Measurements from ENCODE around the gene ELOVL1.

ELOVL1 gene

DNA sequence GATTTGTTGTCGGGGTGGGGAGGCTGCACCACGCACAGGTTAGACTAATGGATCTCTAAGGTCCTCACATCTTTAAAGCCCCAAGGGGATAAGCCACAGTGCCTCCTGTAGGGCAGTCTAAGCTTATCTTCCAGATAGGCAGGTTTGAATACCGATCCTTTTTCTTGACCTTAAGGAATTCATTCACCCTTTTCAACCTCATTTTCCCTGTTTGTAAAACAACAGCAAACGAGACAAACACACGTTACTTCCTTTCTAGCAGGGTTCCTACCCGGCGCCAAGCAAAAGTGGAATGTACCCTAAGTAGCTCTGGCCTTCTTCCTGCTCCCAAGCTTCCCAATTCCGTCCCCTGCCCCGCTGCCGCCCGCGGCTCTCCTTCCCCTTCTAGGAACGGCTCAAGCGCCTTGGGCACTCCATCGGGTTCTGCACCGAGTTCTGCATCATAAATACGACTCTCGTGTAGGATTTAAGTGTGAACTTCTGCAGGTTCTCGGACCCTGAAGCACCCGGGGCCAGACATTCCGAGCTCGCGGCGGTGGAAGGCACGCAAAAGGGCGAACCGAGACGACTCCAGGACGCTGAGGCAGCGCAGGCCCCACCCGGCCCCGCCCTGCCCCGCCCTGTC lies 9.6 kb downstream of the ELOVL1 start:
- DNase-seq (ENCODE audit: low spot score) (peak; percentile 39), FAIRE-seq (no peak)

DNA sequence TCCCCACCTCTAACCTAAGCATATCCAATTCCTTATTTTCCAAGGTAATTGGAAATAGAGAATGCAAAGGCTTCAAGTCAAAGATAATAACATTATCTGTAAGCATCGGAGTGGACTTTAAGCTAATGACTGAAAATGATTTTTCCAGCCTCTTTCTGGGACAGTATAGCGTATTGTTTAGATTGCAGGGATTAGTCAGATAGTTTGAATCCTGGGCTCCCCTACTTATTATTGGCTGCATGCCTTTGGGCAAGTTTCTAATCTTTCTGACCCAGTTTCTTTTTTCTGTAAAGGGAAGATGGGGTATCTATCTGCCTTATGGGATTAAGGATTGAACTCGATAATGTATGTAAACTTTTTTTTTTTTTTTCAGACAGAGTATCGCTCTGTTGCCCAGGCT lies 10.6 kb downstream of the ELOVL1 start:
- FAIRE-seq, result no peak
- no peak for DNase-seq (ENCODE audit: low spot score)

DNA sequence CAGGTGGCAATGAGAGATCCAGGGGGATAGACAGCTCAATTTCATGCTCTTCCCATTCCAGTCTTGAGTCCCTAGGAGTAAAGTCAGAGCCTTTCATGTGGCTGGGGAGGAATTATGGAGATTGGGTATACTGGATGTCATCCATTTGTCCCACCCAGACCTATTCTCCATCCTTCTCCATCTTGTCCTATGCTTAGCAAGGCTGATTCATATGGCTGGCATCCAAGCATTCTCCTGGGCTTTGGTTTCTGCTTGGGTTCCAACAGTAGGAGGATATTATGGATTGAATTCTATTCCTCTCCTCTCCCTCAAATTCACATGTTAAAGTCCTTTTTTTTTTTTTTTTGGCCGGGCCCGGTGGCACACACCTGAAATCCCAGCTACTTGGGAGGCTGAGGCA lies 12.9 kb downstream of the ELOVL1 start:
- no peak for FAIRE-seq
- DNase-seq (ENCODE audit: low spot score), result no peak

DNA sequence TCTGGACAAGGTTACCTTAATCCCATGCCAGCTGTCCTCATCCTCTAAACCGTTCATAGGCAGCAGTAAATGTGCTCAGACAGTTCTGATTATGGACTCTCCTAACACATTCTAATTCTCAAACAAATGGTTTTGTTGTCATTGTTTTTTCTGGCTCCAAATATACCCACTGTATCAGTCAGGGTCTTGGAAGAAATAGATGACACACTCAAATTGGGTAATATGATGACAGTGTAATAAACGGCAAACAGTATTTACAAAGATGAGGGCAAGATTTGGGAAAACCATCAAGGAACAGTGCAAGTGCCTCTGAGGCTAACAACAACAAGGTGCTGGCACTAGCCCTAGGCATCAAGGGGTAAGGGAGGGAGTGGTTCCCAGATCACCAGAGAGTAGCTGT lies 13.3 kb downstream of the ELOVL1 start:
- FAIRE-seq (no peak), DNase-seq (ENCODE audit: low spot score) (no peak)

DNA sequence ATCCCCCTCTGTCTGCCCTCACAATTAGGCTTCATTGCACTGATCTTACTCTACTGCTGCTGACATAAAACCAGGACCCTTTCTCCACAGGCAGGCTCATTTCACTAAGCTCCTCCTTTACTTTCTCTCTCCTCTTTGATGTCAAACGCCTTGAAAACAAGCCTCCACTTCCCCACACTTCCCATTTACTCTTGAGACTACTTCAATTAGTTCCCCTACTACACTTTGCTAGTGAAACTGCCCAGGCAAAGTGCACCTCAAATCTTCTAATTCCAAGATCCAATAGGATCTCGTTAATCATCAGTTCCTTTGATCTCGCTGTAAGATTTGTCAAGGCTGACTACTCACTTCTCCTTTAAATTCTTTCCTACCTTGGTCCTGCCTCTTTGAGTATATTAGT lies 14.9 kb downstream of the ELOVL1 start:
- no peak for DNase-seq (ENCODE audit: low spot score)
- no peak for FAIRE-seq

DNA sequence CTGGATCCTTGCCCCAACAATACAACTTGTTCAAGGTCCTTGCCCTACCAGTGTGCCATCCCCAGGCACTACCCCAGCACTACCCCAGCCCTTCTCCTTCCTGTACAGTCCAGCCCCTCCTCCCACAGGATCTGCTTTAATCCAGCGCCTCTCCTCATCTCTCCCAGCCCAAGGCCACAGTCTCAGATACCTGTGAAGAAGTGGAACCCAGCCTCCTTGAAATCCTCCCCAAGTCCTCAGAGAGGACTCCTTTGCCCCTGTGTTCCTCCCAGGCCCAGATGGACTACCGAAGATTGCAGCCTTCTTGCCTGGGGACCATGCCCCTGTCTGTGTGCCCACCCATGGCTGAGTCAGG lies 15.5 kb downstream of the ELOVL1 start:
- FAIRE-seq, result no peak

DNA sequence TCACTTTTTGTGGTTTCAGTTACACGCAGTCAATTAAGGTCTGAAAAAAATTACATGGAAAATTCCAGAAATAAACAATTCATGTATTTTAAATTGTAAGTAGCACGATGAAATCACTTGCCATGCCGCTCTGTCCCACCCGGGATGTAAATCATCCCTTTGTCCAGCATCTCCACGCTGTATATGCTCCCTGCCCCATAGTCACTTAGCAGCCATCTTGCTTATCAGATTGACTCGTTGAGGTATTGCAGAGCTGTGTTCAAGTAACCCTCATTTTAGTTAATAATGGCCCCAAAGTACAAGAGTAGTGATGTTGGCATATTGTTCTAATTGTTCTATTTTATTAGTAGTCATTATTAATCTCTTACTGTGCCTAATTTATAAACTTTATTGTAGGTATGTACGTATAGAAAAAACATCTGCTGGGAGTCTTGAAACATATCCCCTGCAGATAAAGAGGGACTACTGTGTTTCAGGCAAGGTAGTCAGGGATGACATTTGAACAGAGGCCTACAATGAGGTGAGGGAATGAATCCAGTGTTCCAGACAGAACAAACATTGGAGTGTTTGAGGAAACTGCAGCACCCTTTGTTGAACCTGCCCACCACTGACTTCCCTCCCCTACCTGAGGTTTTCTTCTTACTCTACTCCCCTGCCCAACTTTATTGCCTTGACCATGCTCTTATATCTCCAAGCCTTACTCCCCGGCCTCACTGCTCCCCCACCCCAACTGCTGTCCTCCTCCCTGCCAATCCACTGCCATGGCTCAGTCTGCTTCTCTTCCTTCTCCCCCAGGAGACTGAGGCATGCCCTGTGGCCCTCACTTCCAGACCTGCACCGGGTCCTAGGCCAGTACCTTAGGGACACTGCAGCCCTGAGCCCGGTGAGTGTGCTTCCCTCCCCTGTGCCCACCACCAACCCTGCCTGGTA lies 16.1 kb downstream of the ELOVL1 start:
- FAIRE-seq (no peak), DNase-seq (ENCODE audit: low spot score) (no peak)

More for the DNA sequence above, 15.5 kb downstream of the ELOVL1 start:
- no peak for DNase-seq (ENCODE audit: low spot score)

DNA sequence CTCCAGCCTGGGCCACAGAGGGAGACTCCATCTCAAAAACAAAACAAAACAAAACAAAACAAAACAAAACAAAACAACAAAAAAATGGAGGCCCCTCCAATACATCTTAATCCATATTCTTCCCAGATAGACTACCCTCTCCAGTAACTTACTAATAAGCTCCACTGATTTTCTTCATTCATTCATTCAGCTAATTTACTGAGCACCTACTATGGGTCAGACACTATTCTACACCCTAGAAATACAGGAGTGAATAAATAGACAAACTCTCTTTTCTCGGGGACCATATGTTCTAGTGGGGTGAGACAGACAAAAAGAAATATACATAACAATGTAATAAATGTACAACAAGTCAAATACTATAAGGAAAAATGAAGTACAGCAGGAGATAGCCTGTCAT lies 16.8 kb downstream of the ELOVL1 start:
- DNase-seq (ENCODE audit: low spot score) (no peak), FAIRE-seq (no peak)

DNA sequence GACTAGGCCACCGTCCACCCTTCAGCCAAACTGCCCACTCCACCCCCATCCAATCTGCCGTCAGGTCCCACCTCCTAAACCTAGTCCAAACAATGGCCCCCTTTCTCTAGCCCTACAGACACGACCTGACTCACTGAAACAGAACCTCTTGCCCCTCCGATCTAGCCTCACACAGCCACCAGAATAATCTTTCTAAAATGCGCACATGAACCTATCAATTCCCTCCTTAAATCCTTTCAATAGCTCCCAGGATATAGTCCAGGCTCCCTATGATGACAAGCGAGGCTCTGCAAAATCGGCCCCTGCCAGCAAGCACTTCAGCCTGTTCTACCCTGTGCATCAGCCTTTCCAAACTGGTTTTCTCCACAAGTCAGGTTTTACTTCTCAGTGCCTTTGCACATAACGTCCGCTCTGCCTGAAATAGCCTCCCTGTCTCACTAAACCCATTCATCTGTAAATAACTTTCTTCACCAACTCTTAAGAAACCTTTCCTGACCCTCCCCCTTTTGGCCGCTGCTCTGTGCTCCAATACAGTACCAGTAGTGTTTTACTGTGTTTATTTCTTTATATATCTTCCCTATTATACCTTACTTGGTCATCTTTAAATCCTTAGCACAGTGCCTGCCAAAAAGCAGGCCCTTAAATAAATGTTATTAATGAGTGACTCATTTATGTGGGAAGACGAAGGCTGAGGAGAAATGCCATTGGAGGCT lies 18.1 kb downstream of the ELOVL1 start:
- FAIRE-seq (no peak), DNase-seq (ENCODE audit: low spot score) (no peak)

DNA sequence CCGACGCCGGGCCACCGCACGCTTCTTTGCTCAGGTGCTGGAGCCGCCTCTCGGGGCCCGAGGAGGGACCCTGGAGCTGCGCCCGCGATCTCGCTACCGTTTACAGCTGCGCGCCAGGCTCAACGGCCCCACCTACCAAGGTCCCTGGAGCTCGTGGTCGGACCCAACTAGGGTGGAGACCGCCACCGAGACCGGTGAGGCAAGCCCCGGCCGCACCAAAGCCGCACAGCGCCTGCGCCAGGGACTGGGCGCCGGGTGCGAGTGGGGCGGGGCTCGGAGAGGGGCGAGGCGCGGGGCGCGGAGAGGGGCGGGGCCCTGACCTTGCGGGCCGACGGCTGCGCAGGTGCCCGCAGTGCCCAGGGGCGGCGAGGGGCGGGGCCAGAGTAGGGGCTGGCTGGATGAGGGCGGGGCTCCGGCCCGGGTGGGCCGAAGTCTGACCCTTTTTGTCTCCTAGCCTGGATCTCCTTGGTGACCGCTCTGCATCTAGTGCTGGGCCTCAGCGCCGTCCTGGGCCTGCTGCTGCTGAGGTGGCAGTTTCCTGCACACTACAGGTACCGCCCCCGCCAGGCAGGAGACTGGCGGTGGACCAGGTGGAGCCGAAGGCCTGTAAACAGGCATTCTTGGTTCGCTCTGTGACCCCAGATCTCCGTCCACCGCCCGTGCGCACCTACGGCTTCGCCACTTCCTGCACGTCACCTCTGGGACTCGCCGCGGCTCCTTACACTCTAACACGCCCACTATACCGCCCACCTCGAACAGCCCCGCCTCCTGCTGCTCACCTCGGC lies 18.8 kb downstream of the ELOVL1 start:
- no peak for FAIRE-seq
- DNase-seq (ENCODE audit: low spot score), result peak; percentile 70

DNA sequence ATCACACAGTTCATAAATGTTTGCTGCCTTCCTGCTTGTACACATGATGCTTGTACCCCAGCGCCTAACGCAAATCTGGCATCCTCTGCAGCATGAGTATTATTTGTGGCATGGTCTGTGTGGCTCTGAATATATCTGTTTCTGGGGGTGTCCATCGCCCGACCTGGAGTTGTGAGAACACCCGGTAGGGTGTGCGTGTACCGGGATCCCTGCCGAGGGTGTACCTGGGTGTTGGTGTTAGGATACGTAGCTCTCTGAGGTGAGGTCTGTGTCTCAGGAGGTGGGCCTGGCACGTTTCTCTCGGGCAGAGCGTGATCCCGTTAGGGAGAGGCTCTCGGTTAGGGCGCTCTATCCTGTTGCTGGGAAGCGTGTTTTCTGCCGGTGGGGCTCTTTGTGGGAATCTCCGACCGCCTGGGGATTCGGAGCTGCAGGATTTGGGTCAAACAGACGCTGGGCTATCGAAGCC lies 19.4 kb downstream of the ELOVL1 start:
- no peak for DNase-seq (ENCODE audit: low spot score)
- FAIRE-seq, result no peak

DNA sequence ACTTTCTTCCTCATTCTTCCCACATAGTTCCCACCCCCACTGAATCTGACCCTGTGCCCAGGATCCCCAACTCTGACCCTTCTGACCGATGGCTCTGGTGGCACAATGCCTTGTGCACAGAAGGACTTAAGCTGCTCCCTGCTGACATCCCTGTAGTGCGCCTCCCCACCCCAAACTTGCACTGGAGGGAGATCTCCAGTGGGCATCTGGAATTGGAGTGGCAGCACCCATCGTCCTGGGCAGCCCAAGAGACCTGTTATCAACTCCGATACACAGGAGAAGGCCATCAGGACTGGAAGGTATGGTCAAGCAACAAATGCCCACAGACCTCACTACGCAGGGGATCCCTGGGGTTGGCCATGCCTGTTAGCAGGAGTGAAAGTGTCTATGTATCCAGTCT lies 21.2 kb downstream of the ELOVL1 start:
- FAIRE-seq (no peak), DNase-seq (ENCODE audit: low spot score) (no peak)

DNA sequence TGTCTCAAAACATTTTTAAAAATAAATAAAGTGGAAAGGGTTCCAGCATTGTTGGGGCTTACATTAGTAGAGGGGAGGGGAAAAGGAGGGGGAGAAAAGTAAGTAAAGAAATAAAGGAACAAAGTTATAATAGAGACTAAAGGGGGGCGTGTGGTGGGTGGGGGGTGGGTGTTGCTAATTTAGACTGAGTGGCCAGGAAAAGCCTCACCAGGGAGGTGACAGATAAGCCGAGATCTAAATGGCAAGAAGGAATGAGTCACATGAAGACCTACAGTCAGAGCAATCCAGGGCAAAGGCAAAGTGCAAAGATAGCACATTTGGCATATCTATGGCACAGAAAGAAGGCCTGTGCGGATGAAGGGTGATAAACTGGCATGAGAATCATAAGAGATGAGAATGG lies 22.7 kb downstream of the ELOVL1 start:
- DNase-seq (ENCODE audit: low spot score) (no peak), FAIRE-seq (no peak)

DNA sequence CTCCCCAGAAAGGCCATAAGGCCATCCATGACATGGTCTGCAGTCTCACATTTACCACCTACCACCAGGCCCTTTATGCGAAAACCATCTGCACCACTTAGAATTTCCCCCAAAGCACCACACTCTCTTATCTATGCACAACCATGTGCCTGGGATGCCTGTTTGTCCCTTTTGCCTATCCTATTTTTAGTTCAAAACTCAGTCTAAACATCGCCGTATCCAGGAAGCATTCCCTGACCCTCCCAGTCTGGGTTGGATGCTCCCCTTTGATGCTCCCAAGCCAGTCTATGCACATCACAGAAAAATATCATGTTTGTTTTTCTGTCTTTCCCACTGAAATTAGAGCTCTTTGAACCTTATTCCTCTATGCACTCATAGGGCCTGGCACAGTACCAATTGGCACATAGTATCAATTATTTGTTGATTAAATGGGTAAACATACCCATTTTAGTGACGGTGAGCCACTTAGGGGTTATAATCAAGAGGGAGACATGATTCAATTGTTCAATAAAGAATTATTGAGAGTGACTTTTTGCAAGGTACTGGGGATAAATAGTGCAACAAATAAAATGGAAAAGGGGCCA lies 23.5 kb downstream of the ELOVL1 start:
- DNase-seq (ENCODE audit: low spot score), result no peak
- FAIRE-seq, result no peak

DNA sequence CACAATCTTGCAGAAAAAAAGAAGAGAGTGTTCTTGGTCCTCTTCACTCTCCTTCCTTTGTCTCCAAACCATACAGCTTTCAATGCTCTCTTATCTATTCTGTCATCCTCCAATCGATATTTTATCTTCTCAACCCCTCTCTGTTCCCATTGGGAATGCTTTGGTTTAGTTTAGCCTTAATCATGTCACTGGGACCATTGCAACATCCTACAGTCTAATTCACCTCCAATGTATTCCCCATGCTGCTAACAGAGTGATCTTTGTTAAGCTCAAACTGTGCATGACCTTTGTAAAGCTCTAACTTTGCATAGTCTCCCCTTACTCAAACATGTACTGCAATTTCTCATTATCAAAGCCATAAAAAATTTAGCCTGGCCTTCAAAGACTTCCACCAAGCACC lies 27.3 kb downstream of the ELOVL1 start:
- no peak for FAIRE-seq

DNA sequence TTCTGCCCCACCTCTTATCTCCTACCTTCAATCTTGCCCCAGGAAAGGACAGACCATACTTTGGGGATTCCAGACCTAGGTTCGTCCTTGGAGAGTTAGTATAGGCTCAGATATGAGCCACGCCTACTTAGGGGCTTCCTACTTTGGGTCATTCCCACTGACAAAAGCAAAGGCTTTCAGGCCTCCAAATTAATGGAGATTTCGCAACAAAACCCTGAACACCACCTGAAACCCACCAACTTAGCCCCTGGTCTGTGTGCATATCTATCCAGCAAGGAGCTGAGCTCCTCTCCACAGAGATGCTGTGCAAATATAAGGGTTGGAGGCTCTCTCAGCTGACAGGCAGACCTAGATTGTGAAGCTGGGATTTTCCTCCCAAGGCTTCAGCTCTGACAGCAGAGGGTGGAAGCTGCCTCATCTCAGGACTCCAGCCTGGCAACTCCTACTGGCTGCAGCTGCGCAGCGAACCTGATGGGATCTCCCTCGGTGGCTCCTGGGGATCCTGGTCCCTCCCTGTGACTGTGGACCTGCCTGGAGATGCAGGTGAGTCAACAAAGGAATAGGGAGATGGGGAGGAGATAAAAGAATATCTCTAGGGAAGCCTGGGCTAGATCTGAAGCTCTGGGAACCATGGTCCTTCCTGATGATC lies 28.1 kb downstream of the ELOVL1 start:
- no peak for DNase-seq (ENCODE audit: low spot score)
- no peak for FAIRE-seq

More for the DNA sequence above, 27.3 kb downstream of the ELOVL1 start:
- DNase-seq (ENCODE audit: low spot score), result no peak

DNA sequence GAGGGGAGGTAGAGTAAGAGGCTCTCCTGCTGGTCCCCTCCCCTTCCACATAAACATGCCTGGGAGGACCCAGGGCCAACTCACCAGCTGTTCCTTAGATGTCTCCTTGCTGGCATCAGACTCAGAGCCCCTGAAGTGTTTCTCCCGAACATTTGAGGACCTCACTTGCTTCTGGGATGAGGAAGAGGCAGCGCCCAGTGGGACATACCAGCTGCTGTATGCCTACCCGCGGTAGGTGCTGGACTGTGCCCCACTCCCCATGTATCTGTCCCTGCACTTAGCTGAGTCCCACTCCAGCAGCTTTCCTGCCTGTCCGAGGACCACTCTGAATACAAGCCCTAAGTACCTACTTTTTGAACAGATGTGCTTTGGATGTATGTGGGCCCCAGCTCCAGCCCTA lies 29.8 kb downstream of the ELOVL1 start:
- no peak for DNase-seq (ENCODE audit: low spot score)
- no peak for FAIRE-seq

DNA sequence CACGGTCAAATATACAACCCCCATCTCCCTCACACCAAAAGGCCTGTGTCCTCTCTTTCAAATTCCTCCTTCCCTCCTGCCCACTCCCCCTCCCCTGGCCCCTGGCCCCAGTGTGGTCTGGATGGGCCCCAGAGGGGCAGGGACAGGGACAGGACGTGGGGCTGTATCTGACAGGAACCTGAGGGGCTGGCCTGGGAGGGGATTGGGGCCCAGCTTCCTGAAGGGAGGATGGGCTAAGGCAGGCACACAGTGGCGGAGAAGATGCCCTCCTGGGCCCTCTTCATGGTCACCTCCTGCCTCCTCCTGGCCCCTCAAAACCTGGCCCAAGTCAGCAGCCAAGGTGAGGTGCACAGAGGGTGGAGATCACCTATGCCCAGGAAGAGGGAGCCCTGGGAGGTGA lies 30.2 kb downstream of the ELOVL1 start, which contains the start of gene MPL:
Gene MPL, plus strand, starts transcription at position 231 of the 400 bp plus-strand sequence. Its CDS starts 31 bp downstream, at position 262.
- no peak for FAIRE-seq
- DNase-seq (ENCODE audit: low spot score), result no peak

DNA sequence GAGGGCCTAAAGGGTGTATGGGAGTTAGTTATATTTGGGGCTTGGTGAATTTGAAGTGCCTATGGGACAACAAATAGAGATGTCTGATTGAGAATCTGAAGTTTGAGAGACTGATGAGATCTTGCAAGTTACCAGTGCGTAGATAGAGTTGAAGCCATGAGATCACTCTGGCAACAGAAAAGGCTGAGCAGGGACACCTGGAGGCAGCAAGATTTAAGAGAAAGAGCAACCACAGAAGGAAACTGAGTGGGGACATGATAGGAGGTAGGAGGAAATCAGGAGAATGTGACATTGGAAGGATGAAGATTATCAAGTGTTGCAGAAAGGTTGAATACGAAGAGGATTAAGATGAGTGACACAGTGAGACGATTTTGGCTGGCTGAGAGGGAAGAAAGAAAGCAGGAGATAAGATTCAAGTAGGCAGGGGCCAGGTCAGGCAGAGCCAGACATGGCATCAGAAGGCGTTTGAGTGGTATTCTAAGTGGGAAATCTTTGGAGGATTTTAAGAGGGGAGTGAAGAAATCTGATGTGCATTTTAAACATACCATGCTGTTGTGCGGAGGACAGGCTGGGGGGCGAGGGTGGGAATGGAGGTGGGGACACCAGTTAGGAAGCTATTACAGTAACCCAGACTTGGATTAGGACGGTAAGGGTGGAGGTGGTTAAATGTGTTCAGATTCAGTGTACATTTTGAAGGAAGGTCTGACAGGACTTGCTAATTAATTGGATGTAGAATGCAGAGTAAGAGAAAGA lies 33.2 kb downstream of the ELOVL1 start:
- no peak for FAIRE-seq
- no peak for DNase-seq (ENCODE audit: low spot score)

DNA sequence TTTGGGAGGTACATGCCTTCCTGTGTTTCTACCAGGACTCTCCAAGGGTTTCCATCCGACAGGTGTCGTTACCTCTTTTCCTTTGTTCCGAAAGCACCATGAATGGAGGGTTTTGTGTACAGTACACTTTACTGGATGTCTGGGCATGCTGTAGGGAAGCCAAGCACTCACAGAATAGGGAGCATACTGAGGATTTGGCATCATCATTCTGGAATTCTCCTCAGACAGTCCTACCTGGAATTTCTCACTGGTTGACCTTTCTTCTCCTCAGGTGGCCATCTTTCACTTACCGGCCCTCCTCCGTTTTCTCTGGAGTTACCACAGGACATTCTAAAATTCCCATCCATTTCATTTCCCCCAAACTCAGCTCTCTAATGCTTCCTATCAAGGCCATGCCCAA lies 36.1 kb downstream of the ELOVL1 start:
- FAIRE-seq (no peak), DNase-seq (ENCODE audit: low spot score) (no peak)
